HG02938 (cell line): Measurements from ENCODE around the gene P4HA1.

ENCODE experiments used
- ATAC-seq: cut with Tn5 transposase; IDR thresholded peaks from one replicate; pipeline ENCODE4 v1.9.1; 2021; ENCODE audit warnings: mild to moderate bottlenecking, moderate library complexity; ENCODE audit not compliant: unreplicated experiment

The P4HA1 gene

DNA sequence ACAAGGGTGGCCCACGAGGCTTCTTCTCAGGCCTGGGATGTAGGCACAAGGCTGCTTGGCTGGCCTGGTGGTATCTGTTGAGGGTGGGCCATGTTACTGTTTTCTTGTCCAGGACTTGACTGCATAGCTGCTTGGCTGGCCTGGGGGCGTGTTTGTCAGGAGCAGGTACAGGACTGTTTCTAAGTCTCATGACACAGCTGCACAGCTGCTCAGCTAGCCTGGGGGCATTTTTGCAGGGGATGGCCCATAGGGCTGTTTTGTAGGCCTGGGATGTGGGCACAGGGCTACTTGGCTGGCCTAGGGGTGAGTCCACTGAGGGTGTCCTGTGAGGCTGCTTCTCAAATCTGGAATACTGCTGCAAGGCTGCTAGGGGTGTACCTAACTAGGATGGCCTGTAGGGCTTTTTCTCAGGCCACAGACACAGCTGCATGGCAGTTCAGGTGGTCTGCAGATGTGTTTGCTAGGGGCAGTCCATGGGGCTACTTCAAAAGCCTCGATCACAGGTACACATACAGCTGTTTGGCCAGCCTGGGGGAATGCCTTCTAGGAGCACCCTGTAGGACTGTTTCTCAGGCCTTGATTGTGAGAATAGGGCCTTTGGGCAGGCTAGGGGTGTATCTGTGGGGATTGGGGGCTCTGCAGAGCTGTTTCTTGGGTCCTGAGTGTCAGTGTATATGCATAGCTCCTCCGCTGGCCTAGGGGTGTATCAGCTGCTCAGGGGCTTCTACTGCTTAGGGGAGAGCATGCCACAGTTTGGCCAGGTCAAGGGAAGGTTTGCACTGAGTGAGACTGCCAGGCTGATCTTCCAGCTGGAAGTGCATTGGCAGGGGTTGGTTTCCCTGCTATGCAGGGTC is 115.4 kb downstream of the P4HA1 start:
- ATAC-seq = no peak

DNA sequence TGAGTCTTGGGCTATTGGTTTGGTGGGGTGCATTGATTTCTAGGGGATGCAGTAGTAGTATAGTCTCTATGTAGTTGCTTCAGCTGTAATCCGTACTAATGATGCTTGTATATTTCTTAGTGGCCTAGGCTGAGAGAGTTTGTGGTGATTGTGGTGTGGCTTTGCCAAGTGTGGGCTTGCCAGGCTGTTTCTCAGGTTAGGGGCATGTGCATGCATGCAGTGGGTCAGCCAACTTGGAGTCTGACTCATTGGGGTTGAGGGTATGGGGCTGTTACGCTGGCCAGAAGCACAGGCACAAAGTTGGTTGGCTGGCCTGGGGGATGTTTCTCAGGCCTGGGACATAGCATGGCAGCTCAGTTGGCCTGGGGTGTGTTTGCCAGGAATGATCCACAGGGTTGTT is 116.3 kb downstream of the P4HA1 start:
- no peak for ATAC-seq

DNA sequence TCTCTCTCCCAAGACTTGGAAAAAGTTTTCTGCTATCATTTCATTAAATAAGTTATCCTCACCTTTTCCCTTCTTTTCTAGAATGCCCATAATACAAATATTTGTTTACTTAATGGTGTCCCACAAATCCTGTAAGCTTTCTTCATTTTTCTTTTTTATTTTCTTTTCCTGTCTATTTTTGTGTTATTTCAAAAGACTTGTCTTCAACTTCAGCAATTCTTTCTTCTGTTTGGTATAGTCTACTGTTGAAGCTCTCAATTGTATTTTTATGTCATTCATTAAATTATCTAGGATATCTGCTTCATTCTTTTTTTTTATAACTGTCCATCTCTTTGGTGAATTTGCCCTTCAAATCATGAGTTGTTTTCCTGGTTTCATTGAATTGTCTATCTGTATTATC is 117.0 kb downstream of the P4HA1 start:
- ATAC-seq = no peak

DNA sequence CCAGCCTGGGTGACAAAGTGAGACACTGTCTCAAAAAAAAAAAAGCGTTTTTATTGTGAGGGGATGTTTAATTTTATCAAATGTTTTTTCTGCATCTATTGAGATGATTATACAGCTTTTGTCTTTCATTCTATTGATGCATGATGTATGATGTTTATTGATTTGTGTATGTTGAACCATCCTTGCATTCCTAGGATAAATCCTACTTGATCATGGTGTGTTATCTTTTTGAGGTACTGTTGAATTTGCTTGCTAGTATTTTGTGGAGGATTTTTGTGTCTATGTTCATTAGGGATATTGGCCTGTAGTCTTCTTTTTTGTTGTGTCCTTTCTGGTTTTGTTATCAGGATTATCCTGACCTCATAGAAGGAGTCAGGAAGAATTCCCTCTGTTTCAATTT is 119.8 kb downstream of the P4HA1 start:
- ATAC-seq = no peak
